Measurements from ENCODE around the gene TCERG1L.

- TF ChIP-seq CTCF (IDR thresholded peaks at IDR 0.05) (no peak), POLR2A (IDR thresholded peaks at IDR 0.05) (no peak)
Measured at GRCh38 chr10:131159771-131160170, 151.8 kb downstream of the TCERG1L start.

All from tibial nerve (tissue), 3 donors.